IPS-11a (cell line): ENCODE measurements around the gene KCNAB3.

Source experiments
- H3K4me3 ChIP-seq: one replicate; pipeline ENCODE4 v1.5.1; 2013; ENCODE audit warnings: low read depth, low read length, control low read depth

KCNAB3 gene

DNA sequence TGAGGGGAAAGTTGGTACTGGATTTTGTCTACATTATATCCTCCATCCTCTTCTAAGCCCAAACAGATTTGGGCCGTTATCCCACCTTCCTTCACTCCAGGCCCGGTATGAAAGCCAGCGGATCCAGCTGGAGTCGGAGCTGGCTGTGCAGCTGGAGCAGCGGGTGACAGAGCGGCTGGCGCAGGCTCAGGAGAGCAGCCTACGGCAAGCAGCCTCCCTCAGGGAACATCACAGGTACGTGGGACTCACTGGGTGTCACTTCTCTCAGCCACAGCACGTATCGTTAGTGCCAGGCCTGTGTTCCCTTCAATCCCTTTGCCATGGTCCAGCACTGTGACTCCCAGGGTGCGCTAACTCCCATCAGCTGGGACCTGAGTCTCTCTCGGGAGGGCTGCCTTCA, 13.6 kb upstream of the KCNAB3 start:
- no peak overlapping the region for H3K4me3 ChIP-seq

DNA sequence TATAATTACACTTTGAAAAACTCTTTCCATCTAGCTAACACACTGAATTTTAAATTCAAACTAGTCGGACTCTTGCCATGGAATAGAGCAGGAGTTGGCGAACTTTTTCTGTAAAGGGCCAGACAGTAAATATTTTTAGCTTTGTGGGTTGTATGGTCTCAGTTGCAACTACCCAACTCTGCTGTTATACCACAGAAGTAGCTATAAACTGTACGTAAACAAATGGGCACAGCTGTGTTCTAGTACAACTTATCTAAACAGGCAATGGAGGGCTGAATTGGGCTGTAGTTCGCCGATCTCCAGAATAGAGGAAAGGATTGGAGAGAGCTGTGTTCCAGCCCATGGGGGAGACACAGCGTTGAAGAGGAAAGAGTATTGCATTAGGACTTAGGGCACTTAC, 11.1 kb upstream of the KCNAB3 start:
- H3K4me3 ChIP-seq, result no peak overlapping the region

DNA sequence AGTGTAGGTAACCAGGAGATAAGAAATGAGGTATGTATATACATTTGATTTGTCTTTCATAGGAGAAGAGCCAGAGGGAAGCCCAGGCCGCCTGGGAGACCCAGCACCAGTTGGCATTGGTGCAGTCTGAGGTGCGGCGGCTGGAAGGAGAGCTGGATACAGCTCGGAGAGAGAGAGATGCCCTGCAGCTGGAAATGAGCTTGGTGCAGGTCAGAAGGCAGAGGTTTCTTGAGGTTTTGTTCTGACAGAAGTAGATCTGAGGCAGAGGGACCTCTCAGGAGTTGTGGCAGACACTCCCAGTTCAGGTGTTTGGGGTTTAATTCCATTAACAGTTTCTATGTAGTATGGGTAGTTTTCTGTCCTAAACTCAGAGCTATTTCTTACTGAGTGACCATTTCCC, 10.4 kb upstream of the KCNAB3 start:
- H3K4me3 ChIP-seq, result no peak overlapping the region

DNA sequence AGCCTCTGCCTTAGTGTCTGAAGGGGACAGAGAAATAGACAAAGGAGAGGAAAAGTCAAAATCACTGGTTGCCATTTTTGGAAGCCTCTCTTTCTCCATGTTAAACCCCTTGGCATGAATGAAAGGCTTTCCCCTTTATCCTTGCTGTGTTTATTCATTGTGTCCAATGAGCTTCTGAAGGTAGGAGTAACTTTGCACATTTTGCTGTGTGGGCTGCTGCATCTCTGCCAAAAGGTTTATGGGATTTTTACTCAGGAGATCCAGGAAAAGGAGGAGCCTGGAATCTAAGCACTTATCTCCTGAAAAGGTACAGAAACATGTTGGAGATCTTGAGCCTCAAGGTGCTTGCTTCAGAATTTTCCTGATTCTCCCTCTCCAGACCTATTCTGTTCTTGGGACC, 6.2 kb upstream of the KCNAB3 start:
- no peak overlapping the region for H3K4me3 ChIP-seq

DNA sequence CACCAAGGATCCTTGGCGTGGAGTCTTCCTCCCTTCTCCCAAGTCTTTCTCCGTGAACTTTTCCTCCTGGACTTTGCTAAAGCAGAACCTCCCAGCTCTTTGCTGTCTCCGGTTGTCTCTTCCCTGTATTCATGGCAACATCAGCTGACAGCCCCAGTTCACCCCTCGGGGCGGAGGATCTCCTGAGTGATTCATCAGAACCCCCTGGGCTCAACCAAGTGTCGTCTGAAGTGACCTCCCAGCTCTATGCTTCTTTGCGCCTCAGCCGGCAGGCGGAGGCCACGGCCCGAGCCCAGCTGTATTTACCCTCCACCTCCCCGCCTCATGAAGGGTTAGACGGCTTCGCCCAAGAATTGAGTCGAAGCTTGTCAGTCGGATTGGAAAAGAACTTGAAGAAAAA, 3.3 kb upstream of the KCNAB3 start:
- H3K4me3 ChIP-seq, result peak overlapping the region; percentile 90

DNA sequence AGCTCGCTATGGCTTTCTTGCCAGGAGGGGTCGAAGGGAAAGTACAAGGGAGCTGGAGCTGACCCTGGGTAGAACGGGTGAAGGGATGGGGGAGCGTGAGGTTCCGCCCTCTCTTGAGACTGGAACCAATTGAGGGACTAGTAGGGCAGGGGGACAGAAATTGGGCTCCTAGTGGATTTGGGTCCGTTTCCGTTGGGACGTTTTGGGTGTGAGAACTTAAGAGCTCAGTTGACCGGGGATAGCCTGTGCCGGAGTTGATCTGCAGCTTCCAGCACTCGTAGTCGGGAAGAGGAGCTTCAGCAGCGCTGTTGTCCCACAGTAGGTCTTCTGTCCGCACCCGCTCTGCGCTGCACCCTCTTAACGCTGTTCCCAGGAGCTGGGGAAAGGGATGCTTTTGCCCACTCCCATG, 2.8 kb upstream of the KCNAB3 start:
- peak overlapping the region; percentile 90 for H3K4me3 ChIP-seq

DNA sequence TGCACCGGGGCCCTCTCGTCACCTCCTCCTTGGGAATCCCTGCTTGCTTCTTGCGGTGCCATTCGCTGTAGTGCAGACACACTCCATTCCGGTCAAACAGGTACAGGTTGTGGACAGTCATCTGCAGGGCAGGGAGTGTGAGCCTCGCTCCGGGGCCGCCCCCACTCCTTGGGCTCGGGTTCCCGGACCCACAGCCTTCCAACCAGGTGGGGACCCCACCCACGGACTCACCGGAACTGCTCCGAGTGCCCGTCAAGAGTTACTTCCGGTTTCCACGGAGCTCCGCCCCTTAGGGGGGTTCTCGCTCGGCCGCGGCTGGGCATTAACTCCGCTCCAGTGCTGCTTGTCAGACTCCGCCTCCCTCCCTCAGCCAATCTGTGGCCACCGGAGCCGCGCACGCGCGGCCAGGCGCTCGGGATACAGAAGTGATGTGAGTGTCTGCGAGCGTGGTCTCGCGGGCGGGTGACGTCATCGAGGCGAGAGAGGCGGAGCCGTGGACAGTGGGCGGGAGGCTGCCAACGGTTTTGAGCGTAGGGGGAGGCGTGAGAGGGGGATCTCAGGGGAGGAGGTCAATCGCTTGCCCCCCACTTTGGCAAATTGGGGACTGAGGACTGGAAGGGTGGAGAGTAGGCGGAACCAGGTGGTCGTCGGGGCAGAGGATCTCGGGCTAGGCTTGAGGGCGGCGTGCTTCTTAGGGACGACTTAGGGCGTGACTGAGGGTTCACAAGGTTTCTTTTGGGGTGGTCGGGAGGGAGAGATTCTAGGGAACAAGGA, 2.2 kb upstream of the KCNAB3 start, which contains the start of the genes CNTROB and TRAPPC1:
TSS of gene CNTROB (plus strand) at position 498 of the 774 bp plus-strand sequence. CDS start 874 bp downstream, outside the sequence.
TSS of gene TRAPPC1 (minus strand) at position 238 of the 774 bp plus-strand sequence. CDS start at position 121, 117 bp downstream.
- peak within 1 kb of the TSS; percentile 90 for H3K4me3 ChIP-seq

DNA sequence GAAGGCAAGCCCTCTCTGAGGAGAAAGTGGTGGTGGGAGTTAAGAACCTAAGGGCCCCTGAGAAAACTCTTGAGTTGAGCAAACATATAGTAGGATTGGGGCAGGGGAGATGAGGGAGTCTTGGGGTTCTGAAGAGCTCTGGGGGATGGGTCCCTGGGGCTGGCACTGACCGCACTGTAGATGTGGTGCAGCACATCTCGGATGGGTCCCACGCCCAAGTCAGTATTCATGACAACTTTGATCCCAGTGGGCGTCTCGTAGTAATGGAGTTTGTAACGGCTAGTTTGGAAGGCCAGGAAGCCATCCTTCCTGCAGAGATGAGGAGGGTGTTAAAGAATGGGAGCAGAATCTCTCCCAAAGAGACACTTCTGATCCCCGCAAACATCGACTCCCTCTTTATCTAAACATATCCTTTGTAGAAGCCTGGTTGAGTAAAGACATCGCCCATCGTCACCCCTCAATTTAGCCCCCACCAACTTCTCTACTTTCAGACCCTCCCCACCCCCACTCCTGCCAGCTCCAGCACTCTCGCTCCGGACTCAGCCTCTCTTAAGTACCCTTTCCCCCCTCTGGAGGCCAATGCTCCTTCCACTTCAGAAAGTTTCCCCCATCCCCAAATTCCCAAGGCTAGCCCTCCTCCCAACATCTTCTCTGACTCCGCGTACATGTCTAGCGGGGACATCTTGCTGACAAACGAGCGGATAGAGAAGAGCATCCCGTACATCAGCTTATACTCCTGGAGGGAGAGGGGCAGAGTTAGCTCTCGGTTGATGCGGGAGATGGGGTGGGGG, 1.4 kb upstream of the KCNAB3 start:
- H3K4me3 ChIP-seq, result peak overlapping the region; percentile 90

DNA sequence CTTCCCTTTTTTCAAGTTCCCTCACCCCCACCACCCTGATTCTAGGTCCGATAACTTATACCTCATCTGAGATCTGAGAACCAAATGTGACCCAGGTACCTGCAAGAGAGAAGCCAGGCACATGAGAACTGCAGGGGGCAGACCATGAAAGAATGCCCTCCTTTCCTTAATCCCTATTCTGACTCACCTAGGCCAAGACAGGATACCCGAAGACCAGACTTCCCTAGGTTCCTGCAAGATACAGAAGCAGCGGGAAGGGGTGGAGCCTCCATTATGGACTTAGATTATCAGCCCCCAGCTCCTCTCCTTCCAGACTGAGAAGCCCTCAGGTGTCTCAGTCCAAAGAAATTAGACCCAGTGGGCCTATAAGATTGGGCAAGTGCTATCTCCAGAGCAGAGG, 2.1 kb downstream of the KCNAB3 start:
- H3K4me3 ChIP-seq, result no peak overlapping the region

DNA sequence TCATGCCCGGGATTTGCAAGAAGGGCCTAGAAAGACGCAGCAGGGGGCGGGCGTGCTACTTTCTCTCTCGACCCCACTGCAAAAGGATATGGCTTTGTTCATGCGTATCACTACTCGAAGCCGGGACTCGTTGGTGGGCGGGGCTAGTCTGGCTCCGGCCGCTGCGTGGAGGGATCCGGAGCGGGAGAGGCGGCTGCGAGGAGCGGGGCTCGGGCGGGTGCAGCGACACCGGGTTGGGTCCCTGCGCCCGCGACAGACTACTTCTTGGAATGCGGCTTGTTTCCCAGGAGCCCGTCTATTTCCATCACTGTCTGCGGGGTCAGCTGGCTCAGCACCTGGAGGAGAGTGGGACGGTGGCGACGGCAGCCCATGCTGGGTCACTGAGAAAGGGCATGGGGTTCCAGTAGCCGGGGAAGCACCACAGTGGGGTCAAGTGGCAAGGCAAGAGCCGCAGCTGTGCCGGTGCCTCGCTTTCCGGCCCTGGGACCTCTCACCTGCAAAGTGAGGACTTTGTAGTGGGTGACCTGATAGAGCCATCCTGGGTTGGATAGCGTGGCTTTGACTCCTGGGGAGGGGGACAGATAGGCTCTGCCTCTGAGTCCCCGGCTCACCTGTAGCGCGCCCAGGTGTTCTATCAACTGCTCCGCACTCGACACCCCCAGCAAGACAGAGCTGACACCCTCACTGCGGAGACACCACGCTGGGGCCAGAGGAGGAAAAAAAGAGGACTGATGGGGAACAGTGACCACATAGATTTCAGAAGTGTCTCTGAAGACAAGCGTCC, 6.6 kb downstream of the KCNAB3 start:
- peak overlapping the region; percentile 22 for H3K4me3 ChIP-seq

DNA sequence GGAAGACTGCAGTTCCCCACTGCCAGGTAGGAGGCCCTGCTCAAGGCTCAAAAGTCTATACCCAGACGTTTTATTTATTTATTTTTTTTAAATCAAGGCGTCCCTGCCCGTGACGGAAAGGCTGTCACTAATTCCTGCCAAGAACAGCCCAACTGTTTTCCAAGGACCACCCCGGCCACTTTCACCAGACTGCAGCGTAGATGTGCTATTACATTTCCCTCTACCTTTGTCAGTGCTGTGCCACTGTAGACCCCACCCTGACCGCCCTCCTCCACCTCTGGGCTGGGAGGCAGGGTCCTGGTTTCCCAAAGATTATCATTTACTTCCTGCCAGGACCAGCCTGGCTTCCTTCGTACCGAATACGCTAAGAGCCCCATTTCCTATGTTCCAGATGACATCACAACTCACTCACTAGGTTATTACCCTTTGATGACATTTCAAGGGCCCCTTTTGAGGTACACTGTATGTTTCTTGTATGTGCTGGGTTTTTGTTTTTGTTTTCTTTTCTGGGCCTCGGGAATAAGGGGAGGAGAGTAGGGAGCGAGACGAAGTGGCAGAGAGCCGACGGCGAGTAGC, 7.3 kb downstream of the KCNAB3 start:
- H3K4me3 ChIP-seq, result no peak overlapping the region

DNA sequence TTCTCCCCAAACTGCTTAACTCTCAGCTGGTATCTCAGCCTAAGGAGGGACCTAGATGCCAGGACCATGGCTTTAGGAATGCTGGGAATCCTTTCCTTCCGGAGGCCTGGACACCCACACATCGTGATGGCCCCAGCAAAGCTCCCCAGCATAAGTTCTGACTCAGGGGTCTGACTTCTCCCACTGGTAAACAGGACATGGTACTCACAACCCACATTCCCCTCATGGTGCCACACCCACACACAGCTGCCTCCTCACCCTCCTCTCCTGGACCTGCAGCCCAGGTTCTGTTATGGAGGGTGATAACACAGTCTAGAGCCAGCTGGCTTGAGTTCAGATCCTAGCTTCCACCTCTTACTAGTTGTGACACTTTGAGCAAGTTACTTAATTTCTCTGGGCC, 12.8 kb downstream of the KCNAB3 start:
- H3K4me3 ChIP-seq, result no peak overlapping the region

DNA sequence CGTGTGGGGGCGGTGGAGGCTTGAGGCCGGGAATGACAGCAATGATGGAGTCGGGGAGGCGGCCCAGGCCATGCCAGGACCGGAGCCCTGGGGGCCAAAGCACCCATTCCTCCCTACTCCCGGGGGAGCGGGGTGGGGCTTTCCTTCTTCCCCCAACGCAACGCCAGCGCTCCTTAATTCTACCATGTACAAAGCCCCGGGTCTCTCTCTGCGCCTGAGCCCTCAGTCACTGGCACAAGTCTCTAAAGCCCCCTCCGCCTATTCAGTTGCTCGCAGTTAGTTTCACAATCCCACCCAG, 13.3 kb downstream of the KCNAB3 start:
- H3K4me3 ChIP-seq, result no peak overlapping the region

DNA sequence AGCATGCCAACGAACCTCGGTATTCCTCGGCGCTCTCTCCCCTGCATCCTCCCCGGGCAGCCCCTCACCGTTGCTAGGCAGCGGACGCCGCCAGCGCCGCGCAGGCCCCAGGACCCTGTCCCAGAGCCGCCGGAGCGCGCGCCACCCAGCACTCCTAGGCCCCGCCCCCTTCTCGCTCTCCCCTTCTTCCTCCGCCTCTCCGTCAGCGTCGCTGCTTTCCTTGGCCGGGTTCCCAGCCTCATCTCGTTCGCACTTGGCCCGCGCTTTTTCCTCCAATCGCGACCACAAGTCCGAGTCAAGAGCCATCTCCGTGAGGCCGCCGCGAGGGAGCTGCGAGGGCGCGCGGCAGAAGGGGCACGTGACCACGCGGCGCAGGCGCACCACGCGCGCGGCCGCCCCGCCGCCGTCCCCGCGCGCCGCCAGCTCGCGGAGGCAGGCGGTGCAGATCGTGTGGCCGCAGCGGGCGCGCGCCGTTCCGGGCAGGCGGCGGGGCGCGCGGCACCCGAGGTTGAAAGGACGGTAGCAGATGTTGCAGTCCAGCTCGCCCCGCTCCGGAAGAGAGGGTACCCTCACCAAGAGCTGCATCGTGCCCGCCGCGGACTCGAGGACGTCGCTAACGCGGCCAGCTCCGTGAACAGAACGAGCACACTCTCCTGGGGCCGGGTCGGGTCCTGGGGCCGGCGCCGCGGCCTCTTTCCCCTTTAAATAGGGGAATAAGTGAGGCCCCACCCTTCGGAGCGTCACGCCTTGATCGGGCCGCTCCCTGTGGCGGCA, 13.9 kb downstream of the KCNAB3 start, which contains the start of gene RNF227:
TSS of gene RNF227 (minus strand) at position 679 of the 774 bp plus-strand sequence. CDS start at position 585, 94 bp downstream.
- H3K4me3 ChIP-seq, result peak within 1 kb of the TSS; percentile 43

DNA sequence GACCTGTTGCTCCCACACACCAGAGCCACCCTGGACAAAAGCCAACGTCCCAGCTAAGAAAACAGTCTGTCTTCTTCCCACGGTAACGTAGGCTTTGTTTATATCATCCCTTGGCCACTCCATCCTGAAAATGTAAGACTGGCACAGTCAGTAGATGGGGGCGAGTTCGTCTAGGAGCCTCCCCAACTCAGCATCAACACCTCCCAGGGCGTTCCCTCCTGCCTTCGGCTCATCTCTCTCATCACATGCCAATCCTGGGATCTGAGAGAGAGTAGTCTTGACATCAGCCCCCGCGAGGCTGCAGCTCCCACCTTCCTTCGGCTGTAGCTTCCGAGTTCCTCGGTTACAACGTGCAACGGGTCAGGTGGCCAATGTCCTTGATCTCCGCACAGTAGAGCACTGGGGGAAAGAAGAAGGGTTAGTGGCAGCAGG, 14.5 kb downstream of the KCNAB3 start:
- H3K4me3 ChIP-seq, result peak overlapping the region; percentile 43

DNA sequence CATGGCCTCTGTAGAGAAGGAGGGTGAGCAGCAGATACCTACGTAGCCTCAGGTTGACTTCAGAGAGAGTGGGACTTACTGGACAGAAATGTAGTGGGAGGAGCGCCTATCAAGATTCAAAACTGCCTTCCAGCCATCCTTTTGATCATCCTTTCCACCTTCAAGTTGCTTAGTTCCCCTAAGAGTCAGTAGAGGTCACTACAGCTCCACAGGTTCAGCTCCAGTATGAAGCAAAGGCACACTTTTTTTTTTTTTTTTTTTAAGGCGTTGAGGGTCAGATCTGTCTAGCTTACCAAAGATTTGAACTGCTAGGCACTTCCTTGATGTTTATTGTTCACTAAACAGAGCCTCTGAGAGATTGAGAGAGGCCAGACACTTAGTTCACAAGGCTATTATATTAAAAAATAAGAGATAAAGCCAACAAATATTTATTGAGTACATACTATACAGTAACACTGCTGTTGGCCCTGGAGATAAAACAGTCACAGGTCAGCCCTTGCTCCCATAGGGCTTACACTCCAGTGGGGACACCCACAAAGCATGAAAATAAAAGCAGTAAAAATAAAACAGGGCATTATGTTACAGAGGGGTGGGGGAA, 16.6 kb downstream of the KCNAB3 start:
- H3K4me3 ChIP-seq, result no peak overlapping the region

DNA sequence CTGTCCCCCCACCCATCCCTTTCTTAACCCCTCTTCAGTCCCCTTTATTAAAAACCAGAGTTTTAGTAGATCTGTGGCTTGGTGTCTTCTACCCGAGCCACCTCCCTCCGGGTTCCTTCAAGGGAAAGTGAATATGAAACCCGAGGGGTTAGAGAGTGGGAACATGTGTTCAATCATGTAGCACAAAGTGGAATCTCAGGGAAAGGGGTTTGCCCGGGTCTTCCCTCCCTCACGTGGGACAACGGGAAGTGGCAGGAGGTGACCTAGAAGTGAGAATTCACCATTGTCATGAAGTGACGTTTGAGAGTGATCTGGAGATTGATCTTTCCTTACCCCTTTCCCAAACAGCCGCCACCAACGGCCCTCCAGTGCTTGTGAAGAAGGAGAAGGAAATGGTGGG, 18.5 kb downstream of the KCNAB3 start:
- no peak overlapping the region for H3K4me3 ChIP-seq

DNA sequence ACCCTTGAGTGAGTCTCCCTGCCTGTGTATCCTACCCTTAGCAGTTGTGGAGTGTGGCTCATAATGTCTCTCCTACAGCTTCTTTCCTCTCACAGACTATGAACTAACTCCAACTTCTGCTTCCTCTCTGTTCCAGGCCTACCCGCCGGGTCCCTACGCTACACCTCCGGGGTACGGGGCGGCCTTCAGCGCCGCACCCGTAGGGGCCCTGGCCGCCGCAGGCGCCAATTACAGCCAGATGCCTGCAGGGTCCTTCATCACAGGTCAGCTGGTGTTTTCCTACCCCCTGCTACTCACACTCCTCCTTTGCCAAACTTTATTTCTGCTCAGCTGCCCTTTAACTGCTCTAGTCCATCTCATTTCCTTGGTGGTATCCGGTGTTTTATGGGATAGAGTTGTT, 18.9 kb downstream of the KCNAB3 start:
- no peak overlapping the region for H3K4me3 ChIP-seq

DNA sequence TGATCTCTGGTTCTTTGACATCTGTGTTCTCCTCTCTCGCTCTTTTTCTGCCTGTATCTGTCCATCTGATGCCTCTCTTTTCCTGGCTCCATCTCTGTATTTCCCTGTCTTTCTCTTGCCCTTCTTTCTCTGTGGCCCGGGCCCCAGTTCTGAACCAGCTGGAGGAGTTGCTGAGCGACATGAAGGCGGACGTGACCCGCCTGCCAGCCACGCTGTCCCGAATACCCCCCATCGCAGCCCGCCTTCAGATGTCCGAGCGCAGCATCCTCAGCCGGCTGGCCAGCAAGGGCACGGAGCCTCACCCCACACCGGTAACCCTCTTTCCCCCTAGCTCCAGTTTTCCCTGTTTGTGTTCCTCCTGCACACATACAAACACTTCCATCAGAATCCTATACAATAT, 19.4 kb downstream of the KCNAB3 start:
- no peak overlapping the region for H3K4me3 ChIP-seq

DNA sequence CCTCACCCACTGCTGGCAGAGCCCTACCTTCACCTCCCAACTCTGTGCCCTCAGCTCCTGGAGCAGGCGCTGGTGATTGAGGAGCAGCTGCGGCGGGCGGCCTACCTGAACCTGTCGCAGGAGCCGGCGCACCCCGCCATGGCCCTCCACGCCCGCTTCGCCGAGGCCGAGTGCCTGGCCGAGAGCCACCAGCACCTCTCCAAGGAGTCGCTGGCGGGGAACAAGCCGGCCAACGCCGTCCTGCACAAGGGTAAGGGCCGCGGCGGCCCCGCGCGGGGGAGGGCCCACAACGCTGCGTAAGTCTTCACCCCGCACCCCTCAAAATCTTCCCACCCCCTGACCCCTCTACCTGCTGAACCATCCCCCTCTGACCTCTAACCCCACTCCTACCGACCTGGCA, 20.6 kb downstream of the KCNAB3 start:
- no peak overlapping the region for H3K4me3 ChIP-seq
